Motor neuron (in vitro differentiated cells): ENCODE measurements around the gene MAPKBP1. TPM values are rescaled to one million over a fixed set of nuclear protein-coding genes. Genes with fewer than 3 reads are reported as not detected.

Experiments
- ATAC-seq, 8 experiments: fragments of 200-7000 bp; cut with Tn5 transposase; replicated peaks in 6 of 8; 2 replicates each; pipeline ENCODE4 v1.8.0; 2021; ENCODE audit warnings: mild to moderate bottlenecking in 8 of 8, moderate library complexity in 8 of 8
- H3K27ac ChIP-seq, 2 donors: fragments of 250-450 bp; sonication (Bioruptor Pico); 2 replicates each; pipeline ENCODE4 v1.9.0; 2021; ENCODE audit warnings: antibody characterized with exemption in 2 of 2, mild to moderate bottlenecking in 2 of 2, moderate library complexity in 1 of 2
- H3K4me1 ChIP-seq, 2 donors: fragments of 250-450 bp; sonication (Bioruptor Pico); replicated peaks in 1 of 2; 2 replicates each; pipeline ENCODE4 v1.6.1; 2021; ENCODE audit warnings: antibody characterized with exemption in 2 of 2, mild to moderate bottlenecking in 2 of 2, moderate library complexity in 1 of 2
- H3K4me3 ChIP-seq, 5 donors: fragments of 250-450 bp; sonication (Bioruptor Pico); 2 replicates each; pipeline ENCODE4 v1.9.0; 2021; ENCODE audit warnings: antibody characterized with exemption in 5 of 5, mild to moderate bottlenecking in 5 of 5, moderate library complexity in 4 of 5
- WGBS, 10 experiments: fragments of 450-650 bp; shearing (Covaris generic); methylation state at CpG; one replicate each; pipeline ENCODE4 v1.0.0; 2022; 5-methylcytosine and 5-hydroxymethylcytosine counted together
- in situ Hi-C, 9 experiments: fragments of 400-800 bp; cut with MboI; loops; one replicate each; pipeline ENCODE4 v1.15.0; 2021; ENCODE audit warnings: low sequenced_read_pairs in 9 of 9, low pct_unique_long_range_greater_than_20kb in 2 of 9; ENCODE audit not compliant: unreplicated experiment in 9 of 9
- total RNA-seq, 8 experiments: library from RNA; unstranded; fragments of 300-600 nt; gene quantifications; 2 replicates each; pipeline versions ENCODE4 v1.2.3 to v1.2.4, GENCODE V29; 2022

MAPKBP1 gene
- total RNA-seq, 8 experiments from 2014 or later, result 9.9 to 25.8 (median 14.3) TPM

- H3K27ac ChIP-seq, result no peak overlapping the region
- no peak for ATAC-seq
- 75 to 100% (median 98%) methylated on average over 1 to 3 of the region's 3 CpGs; no CpG with 5 or more reads in 2 of the 10 experiments for WGBS, 10 experiments
- no peak overlapping the region for H3K4me3 ChIP-seq
- in situ Hi-C loops, result loop anchor here in 4 of 9 experiments (25.0 kb wide), 1 partner anchor 239 kb away; the partner anchor contains the start of gene TYRO3 (in 4 of the 4)
- no peaks in the 10 kb centered on the region for H3K4me1 ChIP-seq
Measured at GRCh38 chr15:41801185-41801584, 26.9 kb downstream of the MAPKBP1 start.

GRCh38 chr15:41801850-41802455, 27.7 kb downstream of the MAPKBP1 start:
- H3K4me3 ChIP-seq, result no peak overlapping the region
- H3K27ac ChIP-seq, result no peak overlapping the region
- in situ Hi-C loops, result loop anchor here in 4 of 9 experiments (25.0 kb wide), 1 partner anchor 240 kb away; the partner anchor contains the start of gene TYRO3 (in 4 of the 4)
- ATAC-seq, result no peak
- 80 to 100% (median 97%) methylated on average over 1 to 3 of the region's 3 CpGs; no CpG with 5 or more reads in 1 of the 10 experiments for WGBS, 10 experiments
- no peaks in the 10 kb centered on the region for H3K4me1 ChIP-seq

GRCh38 chr15:41804361-41804760, 30.1 kb downstream of the MAPKBP1 start:
- Histone ChIP-seq H3K4me1 (no peaks in the 10 kb centered on the region), H3K4me3 (no peak overlapping the region), H3K27ac (no peak overlapping the region)
- 100% methylated on average over 1 of the region's 2 CpGs; no CpG with 5 or more reads in 9 of the 10 experiments for WGBS, 10 experiments
- in situ Hi-C loops, result loop anchor here in 4 of 9 experiments (25.0 kb wide), 1 partner anchor 242 kb away; the partner anchor contains the start of gene TYRO3 (in 4 of the 4)
- peak in 5 of 8 experiments; percentile 24 to 98 (median 95) for ATAC-seq

- peak in 4 of 8 experiments; percentile 17 to 74 (median 41) for ATAC-seq
- H3K4me3 ChIP-seq, result no peak overlapping the region
- in situ Hi-C loops, result loop anchor here in 4 of 9 experiments (25.0 kb wide), 1 partner anchor 243 kb away; the partner anchor contains the start of gene TYRO3 (in 4 of the 4)
- 87 to 100% (median 100%) methylated on average over 1 to 4 of the region's 8 CpGs; no CpG with 5 or more reads in 4 of the 10 experiments for WGBS, 10 experiments
- H3K27ac ChIP-seq, result no peak overlapping the region
- H3K4me1 ChIP-seq, result no peaks in the 10 kb centered on the region
Measured at GRCh38 chr15:41804916-41805666, 30.8 kb downstream of the MAPKBP1 start.

GRCh38 chr15:41805711-41806110, 31.4 kb downstream of the MAPKBP1 start:
- in situ Hi-C loops, result loop anchor here in 4 of 9 experiments (25.0 kb wide), 1 partner anchor 243 kb away; the partner anchor contains the start of gene TYRO3 (in 4 of the 4)
- 79 to 100% (median 89%) methylated on average over 1 to 3 of the region's 3 CpGs; no CpG with 5 or more reads in 4 of the 10 experiments for WGBS, 10 experiments
- Histone ChIP-seq H3K27ac (no peak overlapping the region), H3K4me3 (no peak overlapping the region), H3K4me1 (no peaks in the 10 kb centered on the region)
- no peak for ATAC-seq

GRCh38 chr15:41806291-41807181, 32.3 kb downstream of the MAPKBP1 start:
- ATAC-seq, result peak in 2 of 8 experiments; percentile 12 to 29
- H3K4me1 ChIP-seq, result no peaks in the 10 kb centered on the region
- in situ Hi-C loops, result loop anchor here in 4 of 9 experiments (25.0 kb wide), 1 partner anchor 244 kb away; the partner anchor contains the start of gene TYRO3 (in 4 of the 4)
- H3K4me3 ChIP-seq, result no peak overlapping the region
- no peak overlapping the region for H3K27ac ChIP-seq
- 21 to 100% (median 89%) methylated on average over 2 to 5 of the region's 10 CpGs; no CpG with 5 or more reads in 2 of the 10 experiments for WGBS, 10 experiments

- no peak overlapping the region for H3K27ac ChIP-seq
- in situ Hi-C loops, result loop anchor here in 4 of 9 experiments (25.0 kb wide), 1 partner anchor 247 kb away; the partner anchor contains the start of gene TYRO3 (in 4 of the 4)
- no peak overlapping the region for H3K4me3 ChIP-seq
- WGBS, 10 experiments, result 0 to 80% (median 44%) methylated on average over 1 to 2 of the region's 2 CpGs; no CpG with 5 or more reads in 2 of the 10 experiments
- no peak for ATAC-seq
- H3K4me1 ChIP-seq, result no peaks in the 10 kb centered on the region
Measured at GRCh38 chr15:41809121-41809520, 34.8 kb downstream of the MAPKBP1 start.

GRCh38 chr15:41809526-41810220, 35.4 kb downstream of the MAPKBP1 start:
- in situ Hi-C loops, result loop anchor here in 5 of 9 experiments (10.0 to 25.0 kb wide), 2 partner anchors 247 to 255 kb away; partner anchors contain the start of gene TYRO3 (in 5 of the 5)
- H3K4me3 ChIP-seq, result no peak overlapping the region
- 17 to 100% (median 81%) methylated on average over 1 to 4 of the region's 12 CpGs; no CpG with 5 or more reads in 4 of the 10 experiments for WGBS, 10 experiments
- ATAC-seq, result no peak
- H3K27ac ChIP-seq, result no peak overlapping the region
- no peaks in the 10 kb centered on the region for H3K4me1 ChIP-seq

GRCh38 chr15:41810651-41811431, 36.6 kb downstream of the MAPKBP1 start:
- 75 to 100% (median 91%) methylated on average over 1 to 4 of the region's 5 CpGs; no CpG with 5 or more reads in 6 of the 10 experiments for WGBS, 10 experiments
- in situ Hi-C loops, result loop anchor here in 5 of 9 experiments (10.0 to 25.0 kb wide), 2 partner anchors 249 to 256 kb away; partner anchors contain the start of gene TYRO3 (in 5 of the 5)
- H3K4me1 ChIP-seq, result no peaks in the 10 kb centered on the region
- H3K4me3 ChIP-seq, result no peak overlapping the region
- peak in 7 of 8 experiments; percentile 18 to 50 (median 40) for ATAC-seq
- H3K27ac ChIP-seq, result no peak overlapping the region

- 0 to 100% (median 56%) methylated on average over 1 to 7 of the region's 18 CpGs; no CpG with 5 or more reads in 2 of the 10 experiments for WGBS, 10 experiments
- H3K4me1 ChIP-seq, result no peaks in the 10 kb centered on the region
- ATAC-seq, result peak; percentile 93 to 98 (median 97)
- in situ Hi-C loops, result loop anchor here in 5 of 9 experiments (10.0 to 25.0 kb wide), 2 partner anchors 249 to 257 kb away; partner anchors contain the start of gene TYRO3 (in 5 of the 5)
- no peak overlapping the region for H3K4me3 ChIP-seq
- no peak overlapping the region for H3K27ac ChIP-seq
Measured at GRCh38 chr15:41811432-41812195, 37.3 kb downstream of the MAPKBP1 start.
